SK-N-SH (cell line): ENCODE results near the gene TLR4.

ENCODE experiments used
- CTCF ChIP-seq: fragments of 200-600 bp; sonication (generic); IDR thresholded peaks from 2 replicates; pipeline ENCODE4 v1.6.1; 2017; ENCODE audit warnings: antibody characterized with exemption, mild to moderate bottlenecking, moderate library complexity
- JUND ChIP-seq: IDR thresholded peaks from 2 replicates; pipeline ENCODE4 v1.4.0; 2012
- MAX ChIP-seq: IDR thresholded peaks from 2 replicates; pipeline ENCODE4 v1.4.0; 2012; ENCODE audit warnings: low read depth
- RAD21 ChIP-seq: IDR thresholded peaks from 2 replicates; pipeline ENCODE4 v1.6.1; 2012; ENCODE audit warnings: mild to moderate bottlenecking, low read length
- RCOR1 ChIP-seq: fragments of 150-350 bp; IDR thresholded peaks from 2 replicates; pipeline ENCODE4 v1.6.1; 2017; ENCODE audit warnings: antibody characterized with exemption, low read length
- REST ChIP-seq: IDR thresholded peaks from 2 replicates; pipeline ENCODE4 v1.6.1; 2012; ENCODE audit warnings: mild to moderate bottlenecking, low read depth, low read length, moderate library complexity
- TAF1 ChIP-seq: IDR thresholded peaks from 2 replicates; pipeline ENCODE4 v1.6.1; 2012; ENCODE audit warnings: low read depth, mild to moderate bottlenecking, low read length, moderate library complexity, borderline replicate concordance
- USF1 ChIP-seq: IDR thresholded peaks from 2 replicates; pipeline ENCODE4 v1.4.0; 2012; ENCODE audit warnings: low read depth, borderline replicate concordance

GRCh38 chr9:117704597-117704996 is 394 bp downstream of the TLR4 start:
- TF ChIP-seq RAD21 (no peak), REST (no peak), USF1 (no peak), CTCF (no peak), RCOR1 (no peak), JUND (no peak), MAX (no peak), TAF1 (no peak)
